Measurements from ENCODE around the gene POU2F1.

GRCh38 chr1:167447521-167448136, 226.9 kb downstream of the POU2F1 start:
- TF ChIP-seq CTCF (conservative IDR thresholded peaks at IDR 0.05; ENCODE audit: low read depth, low read length) (no peak), EZH2 (IDR thresholded peaks at IDR 0.05; ENCODE audit: borderline replicate concordance, low read depth, low read length, poor library complexity, severe bottlenecking) (no peak)
